Astrocyte of the cerebellum (primary cell): ENCODE measurements around the gene RAPGEF2.

Experiments
- DNase-seq: peaks from one replicate; pipeline ENCODE4 v3.0.0-alpha.2; 2011; ENCODE audit warnings: low read depth
- H3K4me3 ChIP-seq: 2 replicates; pipeline ENCODE4 v1.5.1; 2011; ENCODE audit warnings: mild to moderate bottlenecking, low read depth, low read length, moderate library complexity
- CTCF ChIP-seq: IDR thresholded peaks from 2 replicates; pipeline ENCODE4 v1.5.1; 2012; ENCODE audit warnings: low read length, low read depth, moderate library complexity, mild to moderate bottlenecking; ENCODE audit errors: missing control alignments
- in situ Hi-C: cut with HindIII; loops from 2 replicates; pipeline ENCODE4 v1.10.0; 2017; ENCODE audit warnings: low sequenced_read_pairs

The RAPGEF2 gene

GRCh38 chr4:159390648-159391047, 287.8 kb downstream of the RAPGEF2 start:
- in situ Hi-C loops = no loop called here
- DNase-seq = peak; percentile 98
- TF ChIP-seq CTCF = no peak
- no peak overlapping the region for H3K4me3 ChIP-seq

- TF ChIP-seq CTCF = no peak
- no peak overlapping the region for H3K4me3 ChIP-seq
- in situ Hi-C loops = no loop called here
- no peak for DNase-seq
Measured at GRCh38 chr4:159395693-159396092, 292.8 kb downstream of the RAPGEF2 start.

- H3K4me3 ChIP-seq = no peak overlapping the region
- in situ Hi-C loops = no loop called here
Measured at GRCh38 chr4:159396151-159396550, 293.3 kb downstream of the RAPGEF2 start.

GRCh38 chr4:159398236-159398638, 295.4 kb downstream of the RAPGEF2 start:
- no peak for TF ChIP-seq CTCF
- in situ Hi-C loops = no loop called here
- no peak for DNase-seq
- no peak overlapping the region for H3K4me3 ChIP-seq

More at GRCh38 chr4:159396151-159396550, 293.3 kb downstream of the RAPGEF2 start:
- TF ChIP-seq CTCF = no peak
- DNase-seq = no peak

- no peak for DNase-seq
- in situ Hi-C loops = no loop called here
- no peak for TF ChIP-seq CTCF
- no peak overlapping the region for H3K4me3 ChIP-seq
Measured at GRCh38 chr4:159400558-159401225, 297.8 kb downstream of the RAPGEF2 start.

- TF ChIP-seq CTCF = no peak
- H3K4me3 ChIP-seq = no peak overlapping the region
- in situ Hi-C loops = no loop called here
- no peak for DNase-seq
Measured at GRCh38 chr4:159401226-159401712, 298.4 kb downstream of the RAPGEF2 start.
